ENCODE results near the gene THRB.
A peak's percentile ranks its signal among the peaks of the same experiment; 100 is the strongest.
"Not testable (repeated sequence)": the region's sequence is repeated elsewhere in the genome, so short reads cannot be mapped to it uniquely, and the experiment has no call there.

The THRB gene

DNA sequence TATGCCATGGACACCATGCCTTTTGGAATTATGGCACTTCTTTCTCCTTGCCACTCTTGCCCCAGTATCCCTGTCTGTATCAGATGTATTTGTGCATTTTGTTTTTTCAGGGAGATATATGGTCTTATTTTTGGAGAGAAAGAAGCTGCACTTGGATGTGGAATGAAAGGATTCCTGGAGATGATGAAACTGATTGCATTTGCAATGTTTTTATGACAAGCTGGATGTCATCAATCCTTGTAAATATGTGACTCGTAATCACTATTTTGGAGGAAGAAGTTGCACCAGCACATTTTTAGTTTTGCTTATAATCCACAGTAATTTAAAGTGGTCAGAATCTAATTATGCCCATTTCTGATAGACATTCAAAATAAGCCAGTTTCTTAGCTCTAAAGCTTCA, 384.6 kb downstream of the THRB start:
- DNase-seq (ENCODE audit: low read depth, low spot score), result no peak

- DNase-seq (ENCODE audit: low read depth, low spot score), result no peak
These were observed 392.9 kb downstream of the THRB start for GRCh38 chr3:24101676-24102168.

GRCh38 chr3:24100696-24101402, 393.8 kb downstream of the THRB start:
- no peak for DNase-seq (ENCODE audit: low read depth, low spot score)

DNA sequence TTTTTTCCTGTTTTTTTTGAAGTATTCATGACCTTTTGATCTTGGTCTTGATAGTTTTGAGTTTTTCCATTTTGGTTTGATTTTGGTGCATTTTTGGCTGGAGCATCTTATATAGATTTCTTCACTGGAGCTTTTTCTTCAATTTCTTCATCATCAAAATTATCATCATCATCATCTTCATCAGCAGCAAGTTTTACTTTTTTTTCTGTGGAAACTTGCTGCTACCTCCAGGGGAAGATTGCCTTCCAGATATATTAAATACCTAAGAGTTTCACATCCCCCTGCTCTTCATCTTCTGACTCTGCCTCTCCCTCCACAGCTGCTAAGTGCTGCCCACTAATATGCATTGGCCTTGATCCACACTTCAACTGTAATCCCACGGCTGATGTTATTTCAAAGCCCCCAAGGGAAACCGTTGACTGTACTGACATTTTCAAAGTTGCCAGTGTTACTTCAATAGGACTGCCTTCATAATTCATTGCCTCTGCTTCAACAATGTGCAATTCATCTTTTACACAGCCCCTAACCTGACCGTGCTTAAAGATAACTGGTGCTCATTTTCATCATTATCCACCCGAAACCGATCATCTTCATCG, 397.9 kb downstream of the THRB start:
- DNase-seq (ENCODE audit: low read depth, low spot score), result no peak

DNA sequence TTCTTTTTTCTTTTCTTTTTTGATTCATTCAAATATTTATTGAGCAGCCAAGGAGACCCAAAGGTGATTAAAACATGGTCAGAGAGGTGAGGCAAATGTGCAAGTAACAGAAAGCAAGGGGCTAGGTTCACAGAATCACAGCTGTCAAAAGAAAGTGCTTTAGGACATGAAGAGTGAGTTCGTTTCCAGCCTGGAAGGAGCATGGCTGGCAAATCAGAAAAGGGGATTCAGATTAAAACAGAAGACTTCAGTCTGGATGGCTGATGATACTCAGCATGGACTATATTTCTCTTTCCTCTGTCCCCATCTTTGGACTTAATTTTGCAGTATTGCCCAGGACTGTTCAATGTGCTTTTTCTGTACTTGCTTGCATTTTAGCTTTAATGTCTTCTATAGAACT, 398.4 kb downstream of the THRB start:
- no peak for DNase-seq (ENCODE audit: low read depth, low spot score)

- DNase-seq (ENCODE audit: low read depth, low spot score), result not testable (repeated sequence)
These were observed 399.8 kb downstream of the THRB start for GRCh38 chr3:24094818-24095217.

DNA sequence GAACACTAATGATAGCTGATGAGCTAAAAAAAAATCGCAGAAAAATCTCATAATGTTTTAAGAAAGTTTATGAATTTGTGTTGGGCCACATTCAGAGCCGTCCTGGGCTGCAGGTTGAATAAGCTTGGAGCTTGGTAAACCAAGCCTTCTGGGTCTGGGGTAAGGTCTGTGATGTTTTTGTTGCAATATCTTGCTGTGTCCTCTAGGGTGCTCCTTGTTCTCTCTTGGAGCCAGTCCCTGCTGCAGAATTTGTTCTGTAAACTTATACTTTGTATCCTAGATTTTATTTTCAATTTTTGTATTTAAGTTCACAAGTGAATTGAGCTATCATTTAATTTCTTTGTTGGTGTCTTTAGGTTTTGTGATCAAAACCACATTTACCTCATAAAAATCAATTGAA, 405.9 kb downstream of the THRB start:
- DNase-seq (ENCODE audit: low read depth, low spot score), result no peak

GRCh38 chr3:24087469-24087868, 407.2 kb downstream of the THRB start:
- no peak for DNase-seq (ENCODE audit: low read depth, low spot score)

DNA sequence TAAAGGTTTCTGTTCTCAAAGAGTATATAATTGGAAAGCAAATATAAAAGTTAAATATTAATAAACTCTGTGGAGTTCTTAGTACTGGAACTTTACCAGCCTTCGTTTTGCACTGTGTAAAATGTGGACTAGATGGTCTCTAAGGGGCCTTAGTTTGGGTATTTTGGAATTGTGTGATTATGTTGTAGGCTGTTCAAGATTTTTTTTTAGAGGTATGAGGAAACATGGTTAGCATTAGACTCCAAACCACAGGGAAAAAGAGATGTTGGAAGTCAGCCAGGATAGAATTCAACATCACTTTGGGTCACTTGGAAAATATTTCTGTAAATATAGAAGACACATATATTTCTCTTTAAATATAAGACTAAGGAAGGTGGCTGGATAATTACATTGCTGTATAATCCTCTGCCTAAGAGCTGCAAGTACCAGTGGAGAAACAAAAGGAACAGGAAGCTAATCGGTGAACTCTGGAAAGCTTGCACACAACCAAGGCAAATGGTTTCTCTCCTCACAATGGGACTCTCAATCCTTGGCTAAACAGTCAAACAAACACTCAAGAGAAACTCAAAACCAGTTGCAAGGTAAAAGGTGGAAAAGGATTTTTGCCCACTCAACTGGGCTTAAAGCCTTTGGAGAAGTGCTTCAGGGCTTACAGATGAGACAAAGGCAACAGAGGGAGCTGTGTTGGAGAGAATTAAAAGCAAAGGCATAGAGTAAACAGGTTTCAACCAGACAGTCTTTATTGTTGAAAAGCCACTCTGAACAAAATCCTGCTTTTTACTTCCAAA, 407.8 kb downstream of the THRB start:
- DNase-seq (ENCODE audit: low read depth, low spot score), result peak; percentile 34

DNA sequence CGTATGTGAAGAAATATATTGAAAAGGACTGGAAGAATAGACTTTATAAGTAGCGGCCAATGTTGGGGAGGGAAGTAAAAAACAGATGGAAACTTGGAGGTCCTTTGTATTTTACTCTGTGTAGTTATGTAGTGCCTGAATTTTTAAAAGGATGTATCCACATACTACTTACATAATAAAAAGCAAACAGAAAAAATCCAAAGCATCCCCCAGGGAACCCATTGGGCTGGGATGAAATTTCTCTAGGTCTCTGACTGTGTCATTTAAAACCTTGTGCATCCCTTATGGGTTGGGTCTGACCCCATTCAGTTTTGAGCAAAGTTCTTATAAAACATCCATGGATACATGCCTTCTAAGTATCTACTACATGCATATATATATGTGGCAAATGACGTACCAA, 408.4 kb downstream of the THRB start:
- DNase-seq (ENCODE audit: low read depth, low spot score), result no peak

- no peak for DNase-seq (ENCODE audit: low read depth, low spot score)
These were observed 422.5 kb downstream of the THRB start for GRCh38 chr3:24072193-24072592.

GRCh38 chr3:24069045-24069444, 425.6 kb downstream of the THRB start:
- DNase-seq (ENCODE audit: low read depth, low spot score), result no peak

- no peak for DNase-seq (ENCODE audit: low read depth, low spot score)
These were observed 427.2 kb downstream of the THRB start for GRCh38 chr3:24067483-24067882.

Data from astrocyte of the hippocampus (primary cell).